SK-N-MC (cell line): ENCODE measurements around the gene BTRC.

ENCODE experiments used
- DNase-seq: peaks from one replicate; pipeline ENCODE4 v3.0.0-alpha.2; 2011; ENCODE audit warnings: low read depth, low spot score
- H3K27ac ChIP-seq: fragments of 200-600 bp; sonication (generic); 2 replicates; pipeline ENCODE4 v1.5.1; 2016; ENCODE audit warnings: mixed run types
- H3K36me3 ChIP-seq: fragments of 200-600 bp; sonication (generic); 2 replicates; pipeline ENCODE4 v1.6.1; 2017; ENCODE audit warnings: antibody characterized with exemption, low read length, mixed read lengths; ENCODE audit not compliant: insufficient read depth
- H3K4me3 ChIP-seq: fragments of 200-600 bp; sonication (generic); 2 replicates; pipeline ENCODE4 v1.5.1; 2016
- H3K9ac ChIP-seq: fragments of 200-600 bp; sonication (generic); 2 replicates; pipeline ENCODE4 v1.8.0; 2017; ENCODE audit warnings: mixed run types, mixed read lengths; ENCODE audit not compliant: insufficient read length
- H3K9me3 ChIP-seq: fragments of 200-600 bp; sonication (generic); 2 replicates; pipeline ENCODE4 v1.6.1; 2017; ENCODE audit warnings: low read depth, mild to moderate bottlenecking, antibody characterized with exemption, low read length, moderate library complexity, mixed read lengths
- EZH2 ChIP-seq: fragments of 200-600 bp; sonication (generic); IDR thresholded peaks from one replicate; pipeline ENCODE4 v1.6.1; 2017; ENCODE audit warnings: antibody characterized with exemption
- FOXP2 ChIP-seq: optimal IDR thresholded peaks from 2 replicates; pipeline ENCODE3; 2011; ENCODE audit warnings: mild to moderate bottlenecking, moderate library complexity; ENCODE audit not compliant: insufficient read depth; ENCODE audit errors: extremely low read length, control extremely low read depth
- POLR2AphosphoS5 ChIP-seq: IDR thresholded peaks from 2 replicates; pipeline ENCODE4 v1.6.1; 2012; ENCODE audit warnings: mild to moderate bottlenecking, low read depth, low read length, borderline replicate concordance

The BTRC gene

GRCh38 chr10:101353692-101354327, at the start of gene BTRC:
Gene BTRC, plus strand, starts transcription at chr10:101354165. Its CDS starts 16 bp downstream, at chr10:101354181.
- peak within 1 kb of the TSS; percentile 83 for H3K4me3 ChIP-seq
- TF ChIP-seq EZH2 = no peak
- peak; percentile 49; the same call in 1 of the 2 replicates for TF ChIP-seq POLR2AphosphoS5
- H3K9me3 ChIP-seq = no peaks in the 10 kb centered on the region
- DNase-seq = peak; percentile 90
- peak within 1 kb of the TSS; percentile 42; the same call in 1 of the 2 replicates for H3K27ac ChIP-seq
- H3K9ac ChIP-seq = peak within 1 kb of the TSS; percentile 81
- no peaks in the 10 kb centered on the region for H3K36me3 ChIP-seq

GRCh38 chr10:101304316-101304715, 49.6 kb upstream of the BTRC start:
- Histone ChIP-seq H3K9me3 (no peaks in the 10 kb centered on the region), H3K9ac (no peak overlapping the region), H3K27ac (no peak overlapping the region), H3K36me3 (no peaks in the 10 kb centered on the region), H3K4me3 (no peak overlapping the region)
- TF ChIP-seq EZH2 (no peak), FOXP2 (no peak), POLR2AphosphoS5 (no peak)
- no peak for DNase-seq

GRCh38 chr10:101305320-101306241, 48.4 kb upstream of the BTRC start:
- no peak overlapping the region for H3K9ac ChIP-seq
- H3K27ac ChIP-seq = no peak overlapping the region
- no peak for DNase-seq

GRCh38 chr10:101308051-101308450, 45.9 kb upstream of the BTRC start:
- Histone ChIP-seq H3K27ac (no peak overlapping the region), H3K9me3 (no peaks in the 10 kb centered on the region), H3K4me3 (no peak overlapping the region), H3K36me3 (no peaks in the 10 kb centered on the region), H3K9ac (no peak overlapping the region)
- no peak for DNase-seq
- TF ChIP-seq POLR2AphosphoS5 (no peak), FOXP2 (no peak), EZH2 (no peak)

More at GRCh38 chr10:101305320-101306241, 48.4 kb upstream of the BTRC start:
- Histone ChIP-seq H3K36me3 (no peaks in the 10 kb centered on the region), H3K4me3 (no peak overlapping the region), H3K9me3 (no peaks in the 10 kb centered on the region)
- TF ChIP-seq POLR2AphosphoS5 = no peak
- TF ChIP-seq EZH2 = no peak
- TF ChIP-seq FOXP2 = no peak

- Histone ChIP-seq H3K9ac (no peak overlapping the region), H3K27ac (no peak overlapping the region)
Observed at GRCh38 chr10:101310529-101311184, 43.3 kb upstream of the BTRC start.

GRCh38 chr10:101311185-101312066, 42.5 kb upstream of the BTRC start:
- Histone ChIP-seq H3K27ac (no peak overlapping the region), H3K9me3 (no peaks in the 10 kb centered on the region), H3K9ac (no peak overlapping the region), H3K36me3 (no peaks in the 10 kb centered on the region), H3K4me3 (no peak overlapping the region)
- TF ChIP-seq POLR2AphosphoS5 = no peak
- no peak for TF ChIP-seq EZH2
- TF ChIP-seq FOXP2 = no peak
- DNase-seq = no peak

More at GRCh38 chr10:101310529-101311184, 43.3 kb upstream of the BTRC start:
- no peaks in the 10 kb centered on the region for H3K9me3 ChIP-seq
- TF ChIP-seq EZH2 = no peak
- TF ChIP-seq POLR2AphosphoS5 = no peak
- no peak for TF ChIP-seq FOXP2
- no peak overlapping the region for H3K4me3 ChIP-seq
- peak; percentile 10 for DNase-seq
- no peaks in the 10 kb centered on the region for H3K36me3 ChIP-seq

GRCh38 chr10:101319241-101319915, 34.6 kb upstream of the BTRC start:
- H3K9me3 ChIP-seq = no peaks in the 10 kb centered on the region
- H3K27ac ChIP-seq = no peak overlapping the region
- no peak overlapping the region for H3K4me3 ChIP-seq
- peak; percentile 12 for DNase-seq
- no peak overlapping the region for H3K9ac ChIP-seq
- no peak for TF ChIP-seq FOXP2
- TF ChIP-seq EZH2 = no peak
- TF ChIP-seq POLR2AphosphoS5 = no peak
- H3K36me3 ChIP-seq = no peaks in the 10 kb centered on the region
